GM23338 (cell line): Measurements from ENCODE around the gene RPS6KA1. TPM values are rescaled to one million over a fixed set of nuclear protein-coding genes. Genes with fewer than 3 reads are reported as not detected.

Source experiments
- ATAC-seq: fragments of 200-7000 bp; cut with Tn5 transposase; 3 replicates; pipeline ENCODE4 v1.9.1; 2020
- DNase-seq: peaks from one replicate; pipeline ENCODE4 v3.0.0-alpha.2; 2015; ENCODE audit warnings: low spot score
- H2AFZ ChIP-seq: fragments of 200-600 bp; sonication (generic); 2 replicates; pipeline ENCODE4 v1.8.0; 2016; ENCODE audit warnings: antibody characterized with exemption, mild to moderate bottlenecking, moderate library complexity
- H3F3A ChIP-seq: fragments of 200-600 bp; sonication (generic); replicated peaks from 2 replicates; pipeline ENCODE4 v1.8.0; 2017; ENCODE audit warnings: antibody characterized with exemption, mixed run types, low read depth
- H3K27ac ChIP-seq: fragments of 200-600 bp; sonication (generic); 2 replicates; pipeline ENCODE4 v1.6.1; 2016; ENCODE audit warnings: low read depth
- H3K27me3 ChIP-seq: fragments of 200-600 bp; sonication (generic); 2 replicates; pipeline ENCODE4 v1.8.0; 2016; ENCODE audit warnings: mild to moderate bottlenecking, mixed run types, moderate library complexity; ENCODE audit not compliant: insufficient read depth
- H3K36me3 ChIP-seq: fragments of 200-600 bp; sonication (generic); 2 replicates; pipeline ENCODE4 v1.8.0; 2016; ENCODE audit warnings: mild to moderate bottlenecking; ENCODE audit not compliant: insufficient read depth
- H3K4me1 ChIP-seq: fragments of 200-600 bp; sonication (generic); 2 replicates; pipeline ENCODE4 v1.8.0; 2016; ENCODE audit warnings: mild to moderate bottlenecking, moderate library complexity; ENCODE audit not compliant: insufficient read depth
- H3K4me2 ChIP-seq: fragments of 200-600 bp; sonication (generic); 2 replicates; pipeline ENCODE4 v1.7.1; 2017; ENCODE audit warnings: mixed run types
- H3K4me3 ChIP-seq: fragments of 200-600 bp; sonication (generic); 2 replicates; pipeline ENCODE4 v1.6.1; 2016; ENCODE audit warnings: mixed run types
- H3K79me2 ChIP-seq: fragments of 200-600 bp; sonication (generic); replicated peaks from 2 replicates; pipeline ENCODE4 v1.8.0; 2017; ENCODE audit warnings: mild to moderate bottlenecking; ENCODE audit not compliant: insufficient read depth
- H3K9me2 ChIP-seq: fragments of 200-600 bp; sonication (generic); 2 replicates; pipeline ENCODE4 v1.8.0; 2017; ENCODE audit not compliant: insufficient read depth
- H4K20me1 ChIP-seq: fragments of 200-600 bp; sonication (generic); replicated peaks from 2 replicates; pipeline ENCODE4 v1.8.0; 2017; ENCODE audit warnings: mild to moderate bottlenecking; ENCODE audit not compliant: insufficient read depth
- H3K27ac Mint-ChIP-seq: 2 replicates; pipeline ENCODE4 v1.8.0; 2020; ENCODE audit warnings: inconsistent platforms, mild to moderate bottlenecking, moderate library complexity, mixed read lengths
- H3K27me3 Mint-ChIP-seq: 3 replicates; pipeline ENCODE4 v1.8.0; 2022; ENCODE audit warnings: low read depth, mild to moderate bottlenecking, moderate library complexity, mixed read lengths, inconsistent platforms; ENCODE audit not compliant: insufficient read depth, poor library complexity
- H3K36me3 Mint-ChIP-seq: 3 replicates; pipeline ENCODE4 v1.8.0; 2021; ENCODE audit warnings: low read depth, mild to moderate bottlenecking, inconsistent platforms, moderate library complexity, mixed read lengths
- H3K4me1 Mint-ChIP-seq: 3 replicates; pipeline ENCODE4 v1.8.0; 2020; ENCODE audit warnings: mild to moderate bottlenecking, inconsistent platforms, mixed read lengths
- H3K4me3 Mint-ChIP-seq: 3 replicates; pipeline ENCODE4 v1.8.0; 2021; ENCODE audit warnings: moderate library complexity, mild to moderate bottlenecking, inconsistent platforms, mixed read lengths
- H3K9me3 Mint-ChIP-seq: 3 replicates; pipeline ENCODE4 v1.8.0; 2020; ENCODE audit warnings: moderate library complexity, mild to moderate bottlenecking, inconsistent platforms, mixed read lengths
- CREB1 ChIP-seq: fragments of 250-450 bp; sonication (Bioruptor Pico); IDR thresholded peaks from 2 replicates; pipeline ENCODE4 v1.5.0; 2020; ENCODE audit warnings: low read depth, mild to moderate bottlenecking, moderate library complexity
- CTCF ChIP-seq, 2 experiments: fragments of 200-600 bp in 1 of 2; sonication (generic) in 1 of 2; conservative IDR thresholded peaks; 2 replicates each; pipeline versions ENCODE4 v1.5.1 to v1.6.1; 2016 to 2017; ENCODE audit warnings: antibody characterized with exemption in 2 of 2, low read depth in 2 of 2, mild to moderate bottlenecking in 2 of 2, moderate library complexity in 1 of 2
- EZH2 ChIP-seq: fragments of 200-600 bp; sonication (generic); IDR thresholded peaks from one replicate; pipeline ENCODE4 v1.8.0; 2017; ENCODE audit warnings: antibody characterized with exemption, mild to moderate bottlenecking, low read depth; ENCODE audit not compliant: unreplicated experiment
- EZH2phosphoT487 ChIP-seq: fragments of 200-600 bp; sonication (generic); IDR thresholded peaks from one replicate; pipeline ENCODE4 v1.8.1; 2018; ENCODE audit warnings: antibody characterized with exemption; ENCODE audit not compliant: unreplicated experiment
- JUNB ChIP-seq: IDR thresholded peaks from one replicate; pipeline ENCODE4 v1.6.1; 2016; ENCODE audit warnings: antibody characterized with exemption; ENCODE audit not compliant: unreplicated experiment
- NANOG ChIP-seq: IDR thresholded peaks from 2 replicates; pipeline ENCODE4 v1.6.1; 2016; ENCODE audit warnings: antibody characterized with exemption, borderline replicate concordance
- POLR2AphosphoS5 ChIP-seq: IDR thresholded peaks from 2 replicates; pipeline ENCODE4 v1.6.1; 2016; ENCODE audit warnings: antibody characterized with exemption, low read depth
- STAT1 ChIP-seq: IDR thresholded peaks from one replicate; pipeline ENCODE4 v1.6.1; 2016; ENCODE audit warnings: antibody characterized with exemption; ENCODE audit not compliant: unreplicated experiment
- ZNF114 ChIP-seq: fragments of 250-450 bp; sonication (Bioruptor Pico); IDR thresholded peaks from 2 replicates; pipeline ENCODE4 v1.5.0; 2020; ENCODE audit warnings: mild to moderate bottlenecking, moderate library complexity
- ZNF331 ChIP-seq: fragments of 250-450 bp; sonication (Bioruptor Pico); IDR thresholded peaks from 2 replicates; pipeline ENCODE4 v1.5.0; 2020; ENCODE audit warnings: low read depth, mild to moderate bottlenecking, moderate library complexity
- polyA plus RNA-seq: library from polyadenylated mRNA; unstranded; fragments of >200 nt; fragmentation: Nextera tagmentation; extraction: Ambion mirVana; gene quantifications from 2 replicates; pipeline ENCODE4 v1.2.1, GENCODE V29; 2016
- total RNA-seq: library from RNA; depleted of rRNA; stranded (reverse); fragments of >200 nt; shearing (Covaris generic); gene quantifications from 2 replicates; pipeline ENCODE4 v1.2.3, GENCODE V29; 2014
- TF ChIP-seq, protein P1 (sequence below): fragments of 250-450 bp; sonication (Bioruptor Pico); IDR thresholded peaks from 2 replicates; pipeline ENCODE4 v1.5.0; 2020; ENCODE audit warnings: mild to moderate bottlenecking, moderate library complexity
- TF ChIP-seq, protein P2 (sequence below): IDR thresholded peaks from one replicate; pipeline ENCODE4 v1.6.1; 2018; ENCODE audit warnings: antibody characterized with exemption; ENCODE audit not compliant: unreplicated experiment
- TF ChIP-seq, protein P3 (sequence below): IDR thresholded peaks from 2 replicates; pipeline ENCODE4 v1.6.1; 2016; ENCODE audit warnings: antibody characterized with exemption

RPS6KA1 gene
- total and polyA plus RNA-seq, 2 experiments from 2014 or later = 28.3 to 68.6 TPM

DNA sequence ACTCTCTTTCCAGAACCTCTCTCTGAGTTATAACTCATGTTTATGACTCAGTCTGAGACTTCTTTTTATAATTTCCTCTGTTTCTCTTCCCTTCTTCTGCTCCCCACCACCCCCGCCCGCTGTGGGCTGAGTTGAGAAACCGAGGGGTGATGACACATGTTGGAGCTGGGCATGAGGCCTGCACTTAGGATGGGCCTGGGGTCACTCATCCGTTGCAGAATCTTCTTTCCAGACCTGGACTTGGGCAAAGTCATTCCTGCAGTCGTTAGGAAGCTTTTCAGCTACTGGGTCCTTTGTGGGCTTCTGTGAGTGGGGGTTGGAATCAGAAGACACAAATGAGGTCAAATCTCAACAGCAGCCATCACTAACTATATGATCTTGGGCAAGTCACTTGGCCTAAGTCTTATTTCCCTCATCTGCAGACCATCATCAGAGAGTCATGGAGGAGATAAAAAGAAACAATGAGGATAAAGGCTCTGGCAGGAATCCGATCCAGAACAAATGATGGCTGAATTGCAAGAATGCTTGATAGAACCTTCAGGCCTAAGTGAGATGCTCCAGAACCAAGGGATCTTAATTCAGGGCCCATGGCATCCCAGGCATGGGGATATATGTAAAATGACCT, 53.4 kb downstream of the RPS6KA1 start:
- no peak overlapping the region for H2AFZ ChIP-seq

More for the DNA sequence above, 53.4 kb downstream of the RPS6KA1 start:
- Mint-ChIP-seq H3K36me3 (no peaks in the 10 kb centered on the region), H3K4me1 (no peaks in the 10 kb centered on the region), H3K27me3 (peaks cover 2% of the 10 kb centered on the region), H3K27ac (no peak overlapping the region), H3K4me3 (no peak overlapping the region), H3K9me3 (no peaks in the 10 kb centered on the region; the same call in 2 of the 3 replicates)
- no peaks in the 10 kb centered on the region for H4K20me1 ChIP-seq
- no peaks in the 10 kb centered on the region for H3K79me2 ChIP-seq
- no peak for ATAC-seq
- no peak overlapping the region for H3K4me3 ChIP-seq
- no peaks in the 10 kb centered on the region for H3K4me1 ChIP-seq
- DNase-seq = no peak
- H3K9me2 ChIP-seq = no peaks in the 10 kb centered on the region
- TF ChIP-seq POLR2AphosphoS5 (no peak), CREB1 (CRISPR knock-in tag) (no peak), ZNF114 (CRISPR knock-in tag) (no peak), JUNB (no peak), EZH2 (no peak), STAT1 (no peak), CTCF (conservative IDR thresholded peaks at IDR 0.05; ENCODE audit: low read depth in 2 of 2) (no peak), ZNF331 (CRISPR knock-in tag) (no peak), EZH2phosphoT487 (no peak), NANOG (no peak)
- TF ChIP-seq, protein P1, sequence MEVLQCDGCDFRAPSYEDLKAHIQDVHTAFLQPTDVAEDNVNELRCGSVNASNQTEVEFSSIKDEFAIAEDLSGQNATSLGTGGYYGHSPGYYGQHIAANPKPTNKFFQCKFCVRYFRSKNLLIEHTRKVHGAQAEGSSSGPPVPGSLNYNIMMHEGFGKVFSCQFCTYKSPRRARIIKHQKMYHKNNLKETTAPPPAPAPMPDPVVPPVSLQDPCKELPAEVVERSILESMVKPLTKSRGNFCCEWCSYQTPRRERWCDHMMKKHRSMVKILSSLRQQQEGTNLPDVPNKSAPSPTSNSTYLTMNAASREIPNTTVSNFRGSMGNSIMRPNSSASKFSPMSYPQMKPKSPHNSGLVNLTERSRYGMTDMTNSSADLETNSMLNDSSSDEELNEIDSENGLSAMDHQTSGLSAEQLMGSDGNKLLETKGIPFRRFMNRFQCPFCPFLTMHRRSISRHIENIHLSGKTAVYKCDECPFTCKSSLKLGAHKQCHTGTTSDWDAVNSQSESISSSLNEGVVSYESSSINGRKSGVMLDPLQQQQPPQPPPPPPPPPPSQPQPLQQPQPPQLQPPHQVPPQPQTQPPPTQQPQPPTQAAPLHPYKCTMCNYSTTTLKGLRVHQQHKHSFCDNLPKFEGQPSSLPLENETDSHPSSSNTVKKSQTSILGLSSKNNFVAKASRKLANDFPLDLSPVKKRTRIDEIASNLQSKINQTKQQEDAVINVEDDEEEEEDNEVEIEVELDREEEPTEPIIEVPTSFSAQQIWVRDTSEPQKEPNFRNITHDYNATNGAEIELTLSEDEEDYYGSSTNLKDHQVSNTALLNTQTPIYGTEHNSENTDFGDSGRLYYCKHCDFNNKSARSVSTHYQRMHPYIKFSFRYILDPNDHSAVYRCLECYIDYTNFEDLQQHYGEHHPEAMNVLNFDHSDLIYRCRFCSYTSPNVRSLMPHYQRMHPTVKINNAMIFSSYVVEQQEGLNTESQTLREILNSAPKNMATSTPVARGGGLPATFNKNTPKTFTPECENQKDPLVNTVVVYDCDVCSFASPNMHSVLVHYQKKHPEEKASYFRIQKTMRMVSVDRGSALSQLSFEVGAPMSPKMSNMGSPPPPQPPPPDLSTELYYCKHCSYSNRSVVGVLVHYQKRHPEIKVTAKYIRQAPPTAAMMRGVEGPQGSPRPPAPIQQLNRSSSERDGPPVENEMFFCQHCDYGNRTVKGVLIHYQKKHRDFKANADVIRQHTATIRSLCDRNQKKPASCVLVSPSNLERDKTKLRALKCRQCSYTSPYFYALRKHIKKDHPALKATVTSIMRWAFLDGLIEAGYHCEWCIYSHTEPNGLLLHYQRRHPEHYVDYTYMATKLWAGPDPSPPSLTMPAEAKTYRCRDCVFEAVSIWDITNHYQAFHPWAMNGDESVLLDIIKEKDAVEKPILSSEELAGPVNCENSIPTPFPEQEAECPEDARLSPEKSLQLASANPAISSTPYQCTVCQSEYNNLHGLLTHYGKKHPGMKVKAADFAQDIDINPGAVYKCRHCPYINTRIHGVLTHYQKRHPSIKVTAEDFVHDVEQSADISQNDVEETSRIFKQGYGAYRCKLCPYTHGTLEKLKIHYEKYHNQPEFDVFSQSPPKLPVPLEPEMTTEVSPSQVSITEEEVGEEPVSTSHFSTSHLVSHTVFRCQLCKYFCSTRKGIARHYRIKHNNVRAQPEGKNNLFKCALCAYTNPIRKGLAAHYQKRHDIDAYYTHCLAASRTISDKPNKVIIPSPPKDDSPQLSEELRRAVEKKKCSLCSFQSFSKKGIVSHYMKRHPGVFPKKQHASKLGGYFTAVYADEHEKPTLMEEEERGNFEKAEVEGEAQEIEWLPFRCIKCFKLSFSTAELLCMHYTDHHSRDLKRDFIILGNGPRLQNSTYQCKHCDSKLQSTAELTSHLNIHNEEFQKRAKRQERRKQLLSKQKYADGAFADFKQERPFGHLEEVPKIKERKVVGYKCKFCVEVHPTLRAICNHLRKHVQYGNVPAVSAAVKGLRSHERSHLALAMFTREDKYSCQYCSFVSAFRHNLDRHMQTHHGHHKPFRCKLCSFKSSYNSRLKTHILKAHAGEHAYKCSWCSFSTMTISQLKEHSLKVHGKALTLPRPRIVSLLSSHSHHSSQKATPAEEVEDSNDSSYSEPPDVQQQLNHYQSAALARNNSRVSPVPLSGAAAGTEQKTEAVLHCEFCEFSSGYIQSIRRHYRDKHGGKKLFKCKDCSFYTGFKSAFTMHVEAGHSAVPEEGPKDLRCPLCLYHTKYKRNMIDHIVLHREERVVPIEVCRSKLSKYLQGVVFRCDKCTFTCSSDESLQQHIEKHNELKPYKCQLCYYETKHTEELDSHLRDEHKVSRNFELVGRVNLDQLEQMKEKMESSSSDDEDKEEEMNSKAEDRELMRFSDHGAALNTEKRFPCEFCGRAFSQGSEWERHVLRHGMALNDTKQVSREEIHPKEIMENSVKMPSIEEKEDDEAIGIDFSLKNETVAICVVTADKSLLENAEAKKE (CRISPR knock-in tag) = no peak
- TF ChIP-seq, protein P2, sequence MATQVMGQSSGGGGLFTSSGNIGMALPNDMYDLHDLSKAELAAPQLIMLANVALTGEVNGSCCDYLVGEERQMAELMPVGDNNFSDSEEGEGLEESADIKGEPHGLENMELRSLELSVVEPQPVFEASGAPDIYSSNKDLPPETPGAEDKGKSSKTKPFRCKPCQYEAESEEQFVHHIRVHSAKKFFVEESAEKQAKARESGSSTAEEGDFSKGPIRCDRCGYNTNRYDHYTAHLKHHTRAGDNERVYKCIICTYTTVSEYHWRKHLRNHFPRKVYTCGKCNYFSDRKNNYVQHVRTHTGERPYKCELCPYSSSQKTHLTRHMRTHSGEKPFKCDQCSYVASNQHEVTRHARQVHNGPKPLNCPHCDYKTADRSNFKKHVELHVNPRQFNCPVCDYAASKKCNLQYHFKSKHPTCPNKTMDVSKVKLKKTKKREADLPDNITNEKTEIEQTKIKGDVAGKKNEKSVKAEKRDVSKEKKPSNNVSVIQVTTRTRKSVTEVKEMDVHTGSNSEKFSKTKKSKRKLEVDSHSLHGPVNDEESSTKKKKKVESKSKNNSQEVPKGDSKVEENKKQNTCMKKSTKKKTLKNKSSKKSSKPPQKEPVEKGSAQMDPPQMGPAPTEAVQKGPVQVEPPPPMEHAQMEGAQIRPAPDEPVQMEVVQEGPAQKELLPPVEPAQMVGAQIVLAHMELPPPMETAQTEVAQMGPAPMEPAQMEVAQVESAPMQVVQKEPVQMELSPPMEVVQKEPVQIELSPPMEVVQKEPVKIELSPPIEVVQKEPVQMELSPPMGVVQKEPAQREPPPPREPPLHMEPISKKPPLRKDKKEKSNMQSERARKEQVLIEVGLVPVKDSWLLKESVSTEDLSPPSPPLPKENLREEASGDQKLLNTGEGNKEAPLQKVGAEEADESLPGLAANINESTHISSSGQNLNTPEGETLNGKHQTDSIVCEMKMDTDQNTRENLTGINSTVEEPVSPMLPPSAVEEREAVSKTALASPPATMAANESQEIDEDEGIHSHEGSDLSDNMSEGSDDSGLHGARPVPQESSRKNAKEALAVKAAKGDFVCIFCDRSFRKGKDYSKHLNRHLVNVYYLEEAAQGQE = no peak
- TF ChIP-seq, protein P3, sequence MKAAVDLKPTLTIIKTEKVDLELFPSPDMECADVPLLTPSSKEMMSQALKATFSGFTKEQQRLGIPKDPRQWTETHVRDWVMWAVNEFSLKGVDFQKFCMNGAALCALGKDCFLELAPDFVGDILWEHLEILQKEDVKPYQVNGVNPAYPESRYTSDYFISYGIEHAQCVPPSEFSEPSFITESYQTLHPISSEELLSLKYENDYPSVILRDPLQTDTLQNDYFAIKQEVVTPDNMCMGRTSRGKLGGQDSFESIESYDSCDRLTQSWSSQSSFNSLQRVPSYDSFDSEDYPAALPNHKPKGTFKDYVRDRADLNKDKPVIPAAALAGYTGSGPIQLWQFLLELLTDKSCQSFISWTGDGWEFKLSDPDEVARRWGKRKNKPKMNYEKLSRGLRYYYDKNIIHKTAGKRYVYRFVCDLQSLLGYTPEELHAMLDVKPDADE = no peak
- no peak overlapping the region for H3K27ac ChIP-seq
- no peaks in the 10 kb centered on the region for H3F3A ChIP-seq
- no peaks in the 10 kb centered on the region for H3K27me3 ChIP-seq
- H3K4me2 ChIP-seq = no peak overlapping the region
- no peaks in the 10 kb centered on the region for H3K36me3 ChIP-seq
